GM21786 (cell line): ENCODE results near the gene UGT2A2.
"Not testable (repeated sequence)": the region's sequence is repeated elsewhere in the genome, so short reads cannot be mapped to it uniquely, and the experiment has no call there.

Experiments used
- ATAC-seq: cut with Tn5 transposase; IDR thresholded peaks from one replicate; pipeline ENCODE4 v1.9.1; 2021; ENCODE audit not compliant: unreplicated experiment

UGT2A2 gene

DNA sequence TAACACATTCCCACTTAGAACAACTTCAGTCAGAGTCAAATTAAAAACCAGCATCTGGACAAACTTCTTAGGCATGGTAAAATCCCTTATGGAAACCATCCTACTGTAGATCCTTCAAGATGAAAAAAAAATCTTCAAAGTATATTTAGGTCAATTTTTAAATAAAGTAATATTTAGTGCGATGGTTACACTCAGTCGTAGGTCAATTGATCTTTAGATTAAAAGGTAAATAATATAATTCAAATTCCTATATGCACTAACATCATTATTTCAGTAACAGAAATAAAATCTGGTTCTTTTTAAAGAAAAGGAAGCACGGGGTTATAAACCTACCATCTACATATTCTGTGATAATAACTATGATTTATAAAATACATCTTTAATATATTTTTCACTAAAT lies at the start of gene UGT2A2:
Gene UGT2A2, minus strand, starts transcription at position 101 of the 400 bp plus-strand sequence. Its CDS starts 2 bp downstream, at position 99.
- ATAC-seq: no peak

GRCh38 chr4:69684804-69685203 lies 45.4 kb upstream of the UGT2A2 start:
- ATAC-seq: no peak

GRCh38 chr4:69668680-69669079 lies 29.2 kb upstream of the UGT2A2 start:
- ATAC-seq: no peak

GRCh38 chr4:69664009-69664408 lies 24.6 kb upstream of the UGT2A2 start:
- ATAC-seq: not testable (repeated sequence)

DNA sequence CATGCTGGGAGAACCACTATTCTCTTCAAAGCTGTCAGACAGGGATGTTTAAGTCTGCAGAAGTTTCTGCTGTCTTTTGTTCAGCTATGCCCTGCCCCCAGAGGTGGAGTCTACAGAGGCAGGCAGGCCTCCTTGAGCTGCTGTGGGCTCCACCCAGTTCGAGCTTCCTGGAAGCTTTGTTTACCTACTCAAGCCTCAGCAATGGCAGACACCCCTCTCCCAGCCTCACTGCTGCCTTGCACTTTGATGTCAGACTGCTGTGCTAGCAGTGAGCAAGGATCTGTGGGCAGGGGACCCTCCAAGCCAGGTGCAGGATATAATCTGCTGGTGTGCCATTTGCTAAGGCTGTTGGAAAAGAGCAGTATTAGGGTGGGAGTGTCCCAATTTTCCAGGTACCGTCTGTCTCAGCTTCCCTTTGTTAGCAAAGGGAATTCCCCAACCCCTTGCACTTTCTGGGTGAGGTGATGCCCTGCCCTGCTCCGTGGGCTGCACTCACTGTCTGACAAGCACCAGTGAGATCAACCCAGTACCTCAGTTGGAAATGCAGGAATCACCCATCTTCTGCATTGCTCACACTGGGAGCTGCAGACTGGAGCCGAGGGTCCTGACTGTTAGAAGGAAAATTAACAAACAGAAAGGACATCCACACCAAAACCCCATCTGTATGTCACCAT lies 21.8 kb upstream of the UGT2A2 start:
- ATAC-seq: not testable (repeated sequence)

DNA sequence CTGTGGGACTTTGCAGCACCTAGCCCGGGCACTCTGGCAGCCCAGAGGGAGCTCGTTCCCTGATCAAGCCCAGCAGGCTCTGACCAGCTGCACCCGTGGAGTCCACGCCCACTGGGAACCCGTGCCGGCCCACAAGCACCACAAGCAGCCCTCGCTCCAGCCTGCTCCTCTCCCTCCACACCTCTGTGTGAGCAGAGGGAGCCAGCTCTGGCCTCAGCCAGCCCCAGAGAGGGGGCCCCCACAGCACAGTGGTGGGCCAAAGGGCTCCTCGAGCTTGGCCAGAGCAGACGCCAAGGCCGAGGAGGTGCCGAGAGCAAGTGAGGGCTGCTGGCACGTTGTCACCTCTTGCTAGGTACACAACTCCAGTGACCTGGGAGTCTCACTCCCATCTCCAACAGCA lies 18.7 kb upstream of the UGT2A2 start:
- ATAC-seq: no peak

- no peak for ATAC-seq
Observed at GRCh38 chr4:69656653-69657158, 17.3 kb upstream of the UGT2A2 start.

DNA sequence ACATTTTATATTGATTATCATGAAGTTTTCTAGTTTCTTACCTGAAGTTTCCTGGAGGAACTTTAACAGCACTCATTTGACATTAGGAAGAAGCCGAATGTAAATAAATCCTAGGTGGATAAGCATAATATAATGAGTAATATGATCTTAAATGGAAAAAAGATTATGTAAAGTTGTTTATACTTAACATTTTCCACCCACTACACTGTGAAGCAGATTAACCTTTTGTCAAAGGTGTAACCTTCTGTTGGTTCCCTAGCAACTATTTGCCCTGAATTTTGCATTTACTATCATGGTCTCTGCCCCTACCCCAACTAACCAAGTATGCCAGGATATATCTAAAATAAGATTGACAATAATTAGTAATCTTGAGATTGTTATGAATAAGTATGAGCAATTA lies 13.7 kb upstream of the UGT2A2 start, which contains the start of gene UGT2A1:
Gene UGT2A1, minus strand, starts transcription at position 101 of the 400 bp plus-strand sequence. CDS start 5,603 bp downstream, outside the sequence.
- ATAC-seq: no peak

DNA sequence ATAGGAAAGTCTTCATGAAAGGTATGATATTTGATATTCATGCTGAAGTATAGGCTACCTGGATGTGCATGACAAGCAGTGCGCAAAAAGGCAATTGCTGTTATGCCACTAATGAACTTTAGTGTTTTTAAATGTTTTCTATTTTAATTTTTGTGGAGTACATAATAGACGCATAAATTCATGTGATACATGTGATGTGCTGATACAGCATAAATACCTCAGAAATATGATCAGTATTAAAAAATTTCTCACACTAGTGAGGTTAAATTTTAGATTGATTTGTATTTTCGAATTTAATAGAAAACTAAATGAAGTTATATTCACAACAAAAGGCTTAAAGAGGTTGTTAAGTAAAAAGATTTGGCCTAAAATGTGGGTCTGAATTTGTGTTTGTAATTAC lies 11.4 kb upstream of the UGT2A2 start:
- no peak for ATAC-seq

DNA sequence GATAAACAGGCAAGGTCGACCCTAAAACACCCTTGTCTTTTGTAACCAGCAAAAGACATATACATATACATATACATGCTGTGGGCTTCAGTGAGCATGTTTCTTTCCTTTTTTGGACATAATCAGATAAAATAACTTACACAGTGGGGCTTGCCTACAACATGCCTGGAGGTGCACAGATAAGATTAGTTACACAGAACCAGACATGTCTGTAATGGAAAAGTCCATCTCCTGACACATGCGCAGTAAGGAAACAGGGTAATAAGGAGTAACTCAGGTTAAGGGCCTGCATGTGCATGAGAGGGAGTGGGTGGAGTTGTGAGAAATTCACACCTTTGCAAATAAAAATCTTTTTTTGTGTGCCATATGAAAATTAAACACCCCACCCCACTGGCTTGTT lies 10.2 kb upstream of the UGT2A2 start:
- no peak for ATAC-seq

DNA sequence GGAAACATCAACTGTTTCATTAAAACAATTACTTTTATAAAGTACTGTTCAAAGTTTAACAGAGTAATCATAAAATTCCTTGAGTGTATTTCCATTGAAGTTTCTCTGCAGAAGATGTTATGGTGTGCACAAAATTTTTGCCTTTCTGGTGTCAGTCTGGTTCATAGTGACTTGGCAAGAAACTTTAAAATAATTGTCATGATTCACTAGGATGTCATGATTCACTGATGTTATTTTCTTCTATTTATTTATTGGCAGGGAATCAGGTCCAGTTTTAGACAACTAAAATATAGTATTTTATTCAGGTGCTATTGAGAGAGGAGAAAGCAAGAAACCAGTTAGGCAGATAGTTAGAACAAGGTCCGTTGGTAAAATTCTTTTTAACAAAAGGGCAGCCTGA lies 9.8 kb upstream of the UGT2A2 start:
- no peak for ATAC-seq

DNA sequence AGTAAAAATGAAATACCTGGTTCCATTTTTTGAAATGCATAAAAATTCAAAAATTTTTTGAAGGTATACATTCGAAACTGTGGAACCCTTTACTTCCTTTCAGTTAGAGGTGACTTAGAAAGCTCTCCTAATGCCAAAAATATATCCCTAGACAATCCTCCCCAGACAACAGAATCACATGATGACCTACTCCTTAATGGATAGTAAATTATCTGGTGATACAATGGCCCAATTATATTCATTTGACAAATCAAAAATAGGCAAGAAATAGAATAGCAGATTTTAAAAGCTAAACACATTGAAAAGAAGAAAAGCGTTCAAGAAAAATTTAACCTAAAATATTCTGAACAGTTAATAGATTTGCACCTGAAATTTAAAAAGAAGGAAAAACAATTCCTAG lies 3.5 kb upstream of the UGT2A2 start:
- ATAC-seq: no peak

- ATAC-seq: no peak
Observed at GRCh38 chr4:69640289-69640688, 847 bp upstream of the UGT2A2 start.

GRCh38 chr4:69617083-69617694 lies 22.3 kb downstream of the UGT2A2 start:
- no peak for ATAC-seq

- no peak for ATAC-seq
Observed at GRCh38 chr4:69610484-69610883, 29.0 kb downstream of the UGT2A2 start.

- ATAC-seq: no peak
Observed at GRCh38 chr4:69601065-69601464, 38.4 kb downstream of the UGT2A2 start.

GRCh38 chr4:69600013-69600412 lies 39.4 kb downstream of the UGT2A2 start:
- no peak for ATAC-seq

DNA sequence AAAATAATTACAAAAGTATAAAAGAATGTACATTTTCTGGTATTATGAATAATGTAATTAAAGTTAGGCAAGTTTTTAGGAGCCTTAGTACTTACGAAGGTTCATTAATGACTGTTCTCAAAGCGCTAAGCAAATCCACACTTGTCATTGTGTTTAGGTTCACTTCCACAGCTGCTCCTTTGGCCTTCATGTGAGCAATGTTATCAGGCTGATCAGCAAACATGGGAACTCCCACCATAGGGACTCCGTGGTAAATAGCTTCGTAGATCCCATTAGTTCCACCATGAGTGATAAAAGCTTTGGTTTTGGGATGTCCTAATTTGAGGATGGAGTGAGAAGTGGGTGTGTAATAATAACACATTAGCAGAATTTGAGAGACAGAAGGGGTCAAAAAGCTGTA lies 45.1 kb downstream of the UGT2A2 start:
- no peak for ATAC-seq

DNA sequence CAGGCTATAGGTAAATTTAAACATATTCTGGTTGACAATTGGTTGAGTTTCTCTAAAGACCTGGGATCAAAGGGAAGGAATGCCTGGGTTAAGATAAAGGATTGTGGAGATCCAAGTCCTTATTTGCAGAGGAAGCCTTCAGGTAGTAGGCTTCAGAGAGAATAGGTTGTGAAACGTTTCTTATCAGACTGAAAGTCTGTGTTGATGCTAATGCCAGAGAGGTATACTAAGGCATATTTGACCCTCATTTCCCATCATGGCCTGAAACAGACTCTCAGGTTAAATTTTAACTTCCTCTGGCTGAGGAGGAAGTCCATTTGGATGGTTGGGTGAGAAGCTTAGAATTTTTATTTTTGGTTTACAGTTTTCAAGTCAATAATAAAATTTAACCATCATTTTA lies 48.1 kb downstream of the UGT2A2 start:
- no peak for ATAC-seq

DNA sequence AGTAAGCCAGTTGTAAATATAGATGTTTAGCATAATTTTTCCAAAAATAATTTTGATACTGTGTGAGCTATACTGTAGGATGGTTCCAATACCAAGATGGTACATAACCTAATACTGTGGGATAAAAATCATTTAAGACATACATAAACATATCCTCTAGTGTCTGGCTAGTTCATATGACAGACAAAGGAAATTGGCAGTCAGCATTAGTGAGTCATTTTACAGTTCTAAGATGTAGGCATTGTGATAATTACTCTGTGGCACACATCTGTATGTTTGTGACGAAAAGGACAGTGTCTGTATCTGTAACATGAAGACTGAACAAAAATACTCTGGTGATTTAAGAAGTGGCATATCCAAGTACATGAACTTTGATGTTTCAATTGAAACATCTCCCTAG lies 49.6 kb downstream of the UGT2A2 start:
- ATAC-seq: no peak

GRCh38 chr4:69584135-69584534 lies 55.3 kb downstream of the UGT2A2 start:
- ATAC-seq: no peak

- ATAC-seq: no peak
Observed at GRCh38 chr4:69583543-69583942, 55.9 kb downstream of the UGT2A2 start.

DNA sequence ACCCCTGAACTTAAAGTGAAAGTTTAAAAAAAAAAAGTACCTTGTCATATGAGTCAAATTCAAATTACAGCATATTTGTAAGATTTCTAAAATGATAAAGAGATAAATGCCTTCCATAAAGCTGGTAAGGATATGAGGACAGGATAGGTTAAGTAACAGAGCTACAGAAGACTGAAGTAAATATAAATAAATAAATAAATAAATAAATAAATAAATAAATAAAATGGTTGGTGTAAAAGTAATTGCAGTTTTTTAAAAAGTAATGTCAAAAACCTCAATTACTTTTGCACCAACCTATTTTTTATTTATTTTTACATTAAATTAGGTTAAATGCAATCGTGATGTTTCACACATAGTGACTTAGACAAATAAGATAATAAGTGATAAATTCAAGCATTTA lies 62.2 kb downstream of the UGT2A2 start:
- ATAC-seq: no peak
